Measurements from ENCODE around the gene COL24A1.
"Not testable (repeated sequence)": the region's sequence is repeated elsewhere in the genome, so short reads cannot be mapped to it uniquely, and the experiment has no call there.

Gene COL24A1

GRCh38 chr1:85801520-85801919 is 355.1 kb downstream of the COL24A1 start:
- peak; percentile 19 for DNase-seq (ENCODE audit: low spot score)

GRCh38 chr1:85799737-85800136 is 356.8 kb downstream of the COL24A1 start:
- DNase-seq (ENCODE audit: low spot score), result no peak

- DNase-seq (ENCODE audit: low spot score), result no peak
These were observed 358.2 kb downstream of the COL24A1 start for GRCh38 chr1:85798419-85798818.

GRCh38 chr1:85777021-85777420 is 379.6 kb downstream of the COL24A1 start:
- DNase-seq (ENCODE audit: low spot score), result not testable (repeated sequence)

- no peak for DNase-seq (ENCODE audit: low spot score)
These were observed 393.8 kb downstream of the COL24A1 start for GRCh38 chr1:85762804-85763203.

- no peak for DNase-seq (ENCODE audit: low spot score)
These were observed 399.7 kb downstream of the COL24A1 start for GRCh38 chr1:85756864-85757263.

- no peak for DNase-seq (ENCODE audit: low spot score)
These were observed 408.5 kb downstream of the COL24A1 start for GRCh38 chr1:85748120-85748519.

GRCh38 chr1:85746777-85747176 is 409.8 kb downstream of the COL24A1 start:
- DNase-seq (ENCODE audit: low spot score), result no peak

- DNase-seq (ENCODE audit: low spot score), result no peak
These were observed 412.8 kb downstream of the COL24A1 start for GRCh38 chr1:85743814-85744213.

- DNase-seq (ENCODE audit: low spot score), result no peak
These were observed 421.6 kb downstream of the COL24A1 start for GRCh38 chr1:85734931-85735330.

GRCh38 chr1:85718678-85719340 is 437.8 kb downstream of the COL24A1 start:
- no peak for DNase-seq (ENCODE audit: low spot score)

GRCh38 chr1:85714418-85715114 is 442.0 kb downstream of the COL24A1 start:
- DNase-seq (ENCODE audit: low spot score), result not testable (repeated sequence)

GRCh38 chr1:85708829-85709227 is 447.7 kb downstream of the COL24A1 start:
- no peak for DNase-seq (ENCODE audit: low spot score)

- DNase-seq (ENCODE audit: low spot score), result peak; percentile 95
These were observed 448.4 kb downstream of the COL24A1 start, which contains the start of gene ZNHIT6 for GRCh38 chr1:85707990-85708828. TSS of gene ZNHIT6 (minus strand) at chr1:85708433. CDS start at chr1:85708284, 149 bp downstream.

- peak; percentile 13 for DNase-seq (ENCODE audit: low spot score)
These were observed 449.1 kb downstream of the COL24A1 start for GRCh38 chr1:85707267-85707989.

- no peak for DNase-seq (ENCODE audit: low spot score)
These were observed 450.6 kb downstream of the COL24A1 start for GRCh38 chr1:85705940-85706339.

- no peak for DNase-seq (ENCODE audit: low spot score)
These were observed 456.1 kb downstream of the COL24A1 start for GRCh38 chr1:85700422-85700821.

GRCh38 chr1:85697895-85698294 is 458.7 kb downstream of the COL24A1 start:
- DNase-seq (ENCODE audit: low spot score), result no peak

- peak; percentile 32 for DNase-seq (ENCODE audit: low spot score)
These were observed 463.8 kb downstream of the COL24A1 start for GRCh38 chr1:85692730-85693314.

GRCh38 chr1:85689775-85690404 is 466.7 kb downstream of the COL24A1 start:
- DNase-seq (ENCODE audit: low spot score), result no peak

All from AG20443 (cell line).